ENCODE results near the gene MRPL14.
A peak's percentile ranks its signal among the peaks of the same experiment; 100 is the strongest.

MRPL14 gene

DNA sequence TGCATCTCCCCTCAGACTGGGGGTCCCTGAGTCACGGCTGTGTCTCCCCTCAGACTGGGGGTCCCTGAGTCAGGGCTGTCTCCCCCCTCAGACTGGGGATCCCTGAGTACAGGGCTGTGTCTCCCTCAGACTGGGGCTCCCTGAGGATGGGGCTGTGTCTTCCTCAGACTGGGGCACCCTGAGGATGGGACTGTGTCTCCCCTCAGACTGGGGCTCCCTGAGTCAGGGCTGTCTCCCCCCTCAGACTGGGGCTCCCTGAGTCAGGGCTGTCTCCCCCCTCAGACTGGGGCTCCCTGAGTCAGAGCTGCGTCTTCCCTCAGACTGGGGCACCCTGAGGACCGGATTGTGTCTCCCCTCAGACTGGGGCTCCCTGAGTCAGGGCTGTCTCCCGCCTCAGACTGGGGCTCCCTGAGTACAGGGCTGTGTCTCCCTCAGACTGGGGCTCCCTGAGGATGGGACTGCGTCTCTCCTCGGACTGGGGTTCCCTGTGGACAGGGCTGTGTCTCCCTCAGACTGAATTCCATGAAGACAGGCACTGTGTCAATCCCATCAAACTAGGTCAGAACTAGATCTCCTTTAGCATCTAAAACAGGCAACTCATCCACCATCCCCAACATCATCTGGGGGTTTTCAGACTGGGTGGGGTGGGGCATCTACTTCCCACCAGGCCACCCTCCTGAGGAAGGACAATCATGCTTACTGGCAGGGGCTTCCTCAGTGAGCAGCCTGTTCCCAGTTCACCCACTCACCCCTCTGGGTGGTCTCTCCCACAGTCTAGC lies 60.7 kb downstream of the MRPL14 start:
- peaks cover 25% of the 10 kb centered on the region for H3K27me3 Mint-ChIP-seq (ENCODE audit: low read depth, poor library complexity)
- H3K4me3 Mint-ChIP-seq = no peak overlapping the region
- peaks cover 37% of the 10 kb centered on the region for H3K4me1 Mint-ChIP-seq
- DNase-seq = no peak
- peak overlapping the region; percentile 74 for H3K27ac Mint-ChIP-seq
- TF ChIP-seq, protein P1, sequence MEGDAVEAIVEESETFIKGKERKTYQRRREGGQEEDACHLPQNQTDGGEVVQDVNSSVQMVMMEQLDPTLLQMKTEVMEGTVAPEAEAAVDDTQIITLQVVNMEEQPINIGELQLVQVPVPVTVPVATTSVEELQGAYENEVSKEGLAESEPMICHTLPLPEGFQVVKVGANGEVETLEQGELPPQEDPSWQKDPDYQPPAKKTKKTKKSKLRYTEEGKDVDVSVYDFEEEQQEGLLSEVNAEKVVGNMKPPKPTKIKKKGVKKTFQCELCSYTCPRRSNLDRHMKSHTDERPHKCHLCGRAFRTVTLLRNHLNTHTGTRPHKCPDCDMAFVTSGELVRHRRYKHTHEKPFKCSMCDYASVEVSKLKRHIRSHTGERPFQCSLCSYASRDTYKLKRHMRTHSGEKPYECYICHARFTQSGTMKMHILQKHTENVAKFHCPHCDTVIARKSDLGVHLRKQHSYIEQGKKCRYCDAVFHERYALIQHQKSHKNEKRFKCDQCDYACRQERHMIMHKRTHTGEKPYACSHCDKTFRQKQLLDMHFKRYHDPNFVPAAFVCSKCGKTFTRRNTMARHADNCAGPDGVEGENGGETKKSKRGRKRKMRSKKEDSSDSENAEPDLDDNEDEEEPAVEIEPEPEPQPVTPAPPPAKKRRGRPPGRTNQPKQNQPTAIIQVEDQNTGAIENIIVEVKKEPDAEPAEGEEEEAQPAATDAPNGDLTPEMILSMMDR (IDR thresholded peaks at IDR 0.05) = no peak
- H3K36me3 Mint-ChIP-seq (ENCODE audit: low read depth) = no peaks in the 10 kb centered on the region
- H3K9me3 Mint-ChIP-seq = no peaks in the 10 kb centered on the region

DNA sequence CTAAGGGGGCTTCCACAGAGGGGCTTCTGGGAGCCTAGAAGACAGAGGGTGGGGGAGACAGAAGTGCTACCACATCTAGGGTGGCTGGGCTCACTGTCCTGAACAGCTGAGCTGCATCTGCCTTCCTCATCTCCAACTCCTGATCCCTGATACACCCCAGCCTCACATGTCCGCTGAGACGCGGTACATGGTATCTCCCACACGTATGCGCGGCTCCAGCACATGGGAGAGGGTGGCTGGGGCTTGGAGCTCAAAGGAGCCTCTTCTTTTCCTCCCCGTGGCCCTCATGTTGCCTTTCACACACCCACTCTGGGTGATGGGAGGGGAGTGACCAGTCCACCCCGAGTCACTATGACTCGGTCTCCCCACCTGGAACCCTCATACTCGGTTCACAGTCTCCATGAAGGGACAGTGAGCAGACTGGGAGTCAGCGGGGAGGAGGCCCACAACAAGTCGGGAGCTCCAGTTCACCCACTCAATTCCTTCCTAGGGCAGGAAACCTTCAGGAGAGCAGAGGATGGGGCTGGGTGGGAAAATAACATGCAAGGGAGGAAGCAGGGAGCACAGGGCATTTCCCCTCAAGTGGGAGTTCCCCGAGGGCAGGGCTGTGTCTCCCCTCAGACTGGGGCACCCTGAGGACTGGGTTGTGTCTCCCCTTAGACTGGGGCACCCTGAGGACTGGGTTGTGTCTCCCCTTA lies 61.7 kb downstream of the MRPL14 start:
- H3K27me3 Mint-ChIP-seq (ENCODE audit: low read depth, poor library complexity) = peaks cover 20% of the 10 kb centered on the region
- H3K4me3 Mint-ChIP-seq = no peak overlapping the region
- TF ChIP-seq, protein P1 (IDR thresholded peaks at IDR 0.05) = no peak
- no peaks in the 10 kb centered on the region for H3K36me3 Mint-ChIP-seq (ENCODE audit: low read depth)
- DNase-seq = no peak
- H3K27ac Mint-ChIP-seq = no peak overlapping the region
- H3K9me3 Mint-ChIP-seq = no peaks in the 10 kb centered on the region
- H3K4me1 Mint-ChIP-seq = peaks cover 34% of the 10 kb centered on the region

DNA sequence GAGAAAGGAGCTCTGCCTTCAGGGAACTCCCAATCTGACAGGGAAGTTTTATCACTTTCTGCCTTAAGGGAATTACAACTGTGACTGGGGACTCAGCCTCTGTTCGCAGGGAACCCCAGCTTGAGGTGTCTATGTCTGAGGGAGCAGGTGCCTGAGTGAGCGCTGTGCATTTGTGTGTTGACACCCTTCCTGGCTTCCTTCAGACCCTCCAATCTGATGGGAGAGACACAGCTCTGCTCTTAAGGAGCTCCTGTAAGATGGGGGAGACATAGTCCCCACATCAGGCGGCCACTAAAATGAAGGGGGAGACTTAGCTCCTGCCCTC lies 62.3 kb downstream of the MRPL14 start:
- Mint-ChIP-seq H3K27ac (no peak overlapping the region), H3K4me3 (no peak overlapping the region), H3K4me1 (peaks cover 34% of the 10 kb centered on the region), H3K27me3 (ENCODE audit: low read depth, poor library complexity) (peaks cover 16% of the 10 kb centered on the region), H3K36me3 (ENCODE audit: low read depth) (peaks cover 1% of the 10 kb centered on the region), H3K9me3 (peaks cover 5% of the 10 kb centered on the region)
- no peak for DNase-seq
- TF ChIP-seq, protein P1 (IDR thresholded peaks at IDR 0.05) = no peak

DNA sequence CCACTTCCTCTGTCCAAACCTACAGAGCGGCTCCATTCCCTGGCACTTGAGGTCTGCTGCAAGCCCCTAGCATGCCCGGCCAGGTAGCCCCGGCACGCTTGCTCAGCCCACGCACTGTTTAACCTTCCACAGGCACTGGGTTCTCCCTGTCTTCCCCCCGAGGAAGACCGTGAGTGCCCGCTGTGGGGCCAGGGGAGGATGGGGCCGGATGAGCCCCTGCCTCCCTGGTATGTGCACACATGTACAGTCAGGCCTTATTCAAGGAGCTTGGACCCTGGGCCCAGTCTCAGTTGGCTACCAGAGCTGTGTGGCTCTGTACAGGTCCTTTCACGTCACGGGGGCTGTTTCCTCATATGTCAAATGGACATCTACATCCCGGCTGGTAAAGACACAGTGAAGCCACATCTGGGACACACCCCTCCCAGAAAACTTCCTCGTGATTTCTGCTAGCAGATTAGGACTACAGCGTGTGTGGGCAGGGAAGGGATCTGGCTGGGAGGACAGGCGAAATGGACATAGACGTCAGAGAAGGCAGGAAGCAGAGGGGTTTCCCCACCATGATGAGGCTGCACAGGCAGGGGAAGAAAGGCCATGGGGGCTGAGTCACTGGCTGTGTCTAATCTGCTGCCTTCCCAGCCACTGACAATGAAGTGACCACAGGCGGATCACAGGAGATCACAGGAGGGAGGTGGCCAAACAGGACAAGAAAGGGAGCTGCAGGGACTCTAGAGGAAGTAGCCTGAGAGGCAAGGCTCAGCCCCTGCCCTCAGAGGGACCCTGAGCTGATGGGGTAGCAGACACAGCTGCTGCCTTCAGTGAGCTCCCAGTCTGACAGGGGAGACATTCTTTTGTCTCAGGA lies 62.9 kb downstream of the MRPL14 start:
- Mint-ChIP-seq H3K9me3 (peaks cover 6% of the 10 kb centered on the region), H3K36me3 (ENCODE audit: low read depth) (peaks cover 5% of the 10 kb centered on the region), H3K4me1 (peaks cover 34% of the 10 kb centered on the region), H3K27ac (peak overlapping the region; percentile 5), H3K4me3 (no peak overlapping the region), H3K27me3 (ENCODE audit: low read depth, poor library complexity) (peaks cover 16% of the 10 kb centered on the region)
- DNase-seq = no peak
- TF ChIP-seq, protein P1 (IDR thresholded peaks at IDR 0.05) = no peak

DNA sequence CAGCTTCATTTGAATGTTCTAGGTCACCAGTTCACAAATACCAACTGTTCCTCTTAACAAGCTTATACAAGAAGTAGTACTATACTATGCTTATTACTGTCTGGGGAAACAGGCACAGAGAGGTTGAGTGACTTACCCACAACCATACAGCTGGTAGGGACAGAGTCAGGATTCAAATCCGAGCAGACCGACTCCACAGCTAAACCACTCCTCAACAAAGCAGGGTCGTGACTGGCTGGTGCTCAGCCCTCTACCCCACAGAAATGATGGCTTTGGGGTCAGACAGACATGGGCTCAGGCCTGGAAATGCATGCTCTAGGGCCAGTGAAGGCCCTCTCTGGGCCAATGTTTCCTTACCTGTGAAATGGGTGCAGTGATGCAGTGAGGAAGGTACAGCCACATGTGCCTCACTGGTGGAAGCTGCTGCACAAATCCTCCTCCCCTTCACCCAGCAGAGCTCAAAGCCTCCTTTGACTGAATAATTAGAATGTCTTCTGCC lies 63.6 kb downstream of the MRPL14 start:
- H3K36me3 Mint-ChIP-seq (ENCODE audit: low read depth) = peaks cover 5% of the 10 kb centered on the region
- peaks cover 9% of the 10 kb centered on the region for H3K27me3 Mint-ChIP-seq (ENCODE audit: low read depth, poor library complexity)
- no peak overlapping the region for H3K4me3 Mint-ChIP-seq
- TF ChIP-seq, protein P1 (IDR thresholded peaks at IDR 0.05) = no peak
- DNase-seq = no peak
- peaks cover 31% of the 10 kb centered on the region for H3K4me1 Mint-ChIP-seq
- H3K27ac Mint-ChIP-seq = no peak overlapping the region
- H3K9me3 Mint-ChIP-seq = peaks cover 6% of the 10 kb centered on the region
